ENCODE results near the gene ANKZF1.

DNA sequence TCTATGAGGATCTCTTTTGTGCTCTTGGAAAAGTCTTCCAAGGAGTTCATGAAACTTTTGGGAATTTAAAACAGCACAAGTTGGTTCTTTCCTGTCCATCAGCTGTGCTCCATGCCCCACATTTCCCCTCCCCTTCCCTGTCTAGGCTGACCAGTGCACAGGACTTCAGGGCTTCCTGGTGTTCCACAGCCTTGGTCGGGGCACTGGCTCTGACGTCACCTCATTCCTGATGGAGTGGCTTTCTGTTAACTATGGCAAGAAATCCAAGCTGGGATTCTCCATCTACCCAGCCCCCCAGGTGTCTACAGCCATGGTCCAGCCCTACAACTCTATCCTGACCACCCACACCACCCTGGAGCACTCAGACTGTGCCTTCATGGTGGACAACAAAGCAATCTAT is 41.4 kb downstream of the ANKZF1 start:
- no peak for TF ChIP-seq POLR2A (IDR thresholded peaks at IDR 0.05; ENCODE audit: low read depth)
- TF ChIP-seq, protein P1, sequence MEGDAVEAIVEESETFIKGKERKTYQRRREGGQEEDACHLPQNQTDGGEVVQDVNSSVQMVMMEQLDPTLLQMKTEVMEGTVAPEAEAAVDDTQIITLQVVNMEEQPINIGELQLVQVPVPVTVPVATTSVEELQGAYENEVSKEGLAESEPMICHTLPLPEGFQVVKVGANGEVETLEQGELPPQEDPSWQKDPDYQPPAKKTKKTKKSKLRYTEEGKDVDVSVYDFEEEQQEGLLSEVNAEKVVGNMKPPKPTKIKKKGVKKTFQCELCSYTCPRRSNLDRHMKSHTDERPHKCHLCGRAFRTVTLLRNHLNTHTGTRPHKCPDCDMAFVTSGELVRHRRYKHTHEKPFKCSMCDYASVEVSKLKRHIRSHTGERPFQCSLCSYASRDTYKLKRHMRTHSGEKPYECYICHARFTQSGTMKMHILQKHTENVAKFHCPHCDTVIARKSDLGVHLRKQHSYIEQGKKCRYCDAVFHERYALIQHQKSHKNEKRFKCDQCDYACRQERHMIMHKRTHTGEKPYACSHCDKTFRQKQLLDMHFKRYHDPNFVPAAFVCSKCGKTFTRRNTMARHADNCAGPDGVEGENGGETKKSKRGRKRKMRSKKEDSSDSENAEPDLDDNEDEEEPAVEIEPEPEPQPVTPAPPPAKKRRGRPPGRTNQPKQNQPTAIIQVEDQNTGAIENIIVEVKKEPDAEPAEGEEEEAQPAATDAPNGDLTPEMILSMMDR (IDR thresholded peaks at IDR 0.05), result no peak
- TF ChIP-seq POLR2AphosphoS5 (IDR thresholded peaks at IDR 0.05), result no peak
- TF ChIP-seq EP300 (IDR thresholded peaks at IDR 0.05), result no peak
